Stimulated activated CD8-positive, alpha-beta memory T cell treated with anti-CD3 and anti-CD28 coated beads, Interleukin-12 subunit alpha, Interleukin-12 subunit beta, amount 100 ng/mL, for 24 hours (primary cell): Measurements from ENCODE around the gene FYCO1.

Source experiments
- DNase-seq: peaks from one replicate; pipeline ENCODE4 v3.0.0-alpha.2; 2020; ENCODE audit errors: extremely low read depth

FYCO1 gene

GRCh38 chr3:45885979-45886705 is 109.5 kb downstream of the FYCO1 start, which contains the start of gene CCR9:
CCR9 (plus strand) TSS chr3:45886543; CDS start chr3:45894934, 8,391 bp downstream.
- no peak for DNase-seq

DNA sequence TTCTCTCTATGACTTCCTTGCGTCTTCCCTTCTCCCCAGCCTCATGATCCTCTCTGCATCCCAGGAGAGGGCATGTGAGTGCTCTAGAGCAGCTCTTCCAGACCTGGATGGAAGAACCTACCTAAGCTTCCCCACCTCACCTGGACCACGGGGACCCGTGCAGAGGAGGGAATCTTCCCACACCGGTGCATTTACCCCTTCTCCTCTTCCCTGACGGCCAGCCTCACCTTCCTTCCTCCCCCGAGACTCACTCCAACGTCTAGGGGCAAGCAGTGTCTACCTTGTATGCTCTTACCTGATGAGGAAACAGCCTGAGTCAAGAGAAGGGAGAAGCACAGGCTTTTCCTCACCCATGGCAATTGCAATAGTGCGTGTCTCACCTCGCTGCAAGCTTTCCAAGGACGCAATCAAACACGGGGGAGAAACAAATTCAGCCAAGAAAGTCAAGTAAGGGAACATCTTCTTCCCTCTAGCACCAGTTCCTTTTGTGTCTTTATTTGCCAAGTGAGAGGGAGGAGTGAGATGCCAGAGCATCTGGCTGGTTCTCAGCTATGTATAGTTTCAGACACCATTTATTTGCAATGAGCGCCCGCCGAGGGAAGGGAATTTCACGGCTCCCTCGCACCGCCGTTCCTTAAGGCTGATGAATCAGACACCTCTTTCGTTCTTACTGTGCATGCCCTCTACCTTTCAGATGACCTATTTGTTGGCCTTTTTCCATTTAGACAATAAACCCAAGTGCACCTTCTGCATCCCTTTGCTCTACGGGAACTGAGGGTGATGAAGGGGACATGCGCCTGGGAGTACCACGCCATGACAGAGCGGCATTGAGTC is 111.0 kb downstream of the FYCO1 start:
- no peak for DNase-seq

DNA sequence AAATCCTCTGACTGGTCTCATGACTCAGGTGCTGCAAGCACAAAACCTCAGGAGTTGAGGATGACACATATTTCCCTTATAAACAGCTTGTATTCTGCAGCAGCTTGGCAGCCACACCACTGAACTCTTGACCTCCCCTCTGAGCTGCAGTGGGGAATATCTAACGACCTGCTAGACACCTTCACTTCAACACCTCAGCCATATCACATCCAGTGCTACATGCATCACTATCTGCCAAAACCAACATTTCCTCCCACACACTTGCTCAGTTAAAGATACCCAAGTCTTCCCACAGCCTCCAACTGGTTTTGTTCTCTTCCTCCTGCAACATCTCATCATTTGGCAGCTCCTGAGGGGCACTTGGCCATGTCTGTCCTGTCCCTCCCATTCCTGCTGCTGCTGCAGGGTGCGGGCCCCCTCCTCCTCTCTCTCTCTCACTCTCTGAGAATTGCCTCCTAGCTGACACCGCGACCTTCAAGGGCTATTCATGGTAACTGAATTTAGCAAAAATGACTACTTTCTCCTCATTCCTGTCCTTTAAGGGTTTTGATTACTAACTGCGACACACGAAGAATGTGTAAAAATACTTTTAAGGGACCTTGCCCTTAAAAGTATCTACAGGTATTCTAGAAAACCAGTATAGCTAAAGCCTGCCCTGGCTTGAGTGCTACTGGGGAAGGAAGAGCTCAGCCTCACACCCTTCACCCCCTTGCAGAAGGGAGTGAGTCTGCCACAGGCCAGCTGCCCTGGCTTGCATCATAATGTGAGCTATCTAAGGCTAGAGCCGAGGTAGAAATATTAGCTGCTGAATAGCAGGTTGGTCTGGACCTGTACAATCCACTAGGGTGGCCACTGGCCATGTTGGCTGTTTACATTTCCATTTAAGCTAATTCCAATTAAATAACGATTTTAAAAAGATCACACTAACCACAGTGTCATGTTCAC is 114.3 kb downstream of the FYCO1 start:
- peak; percentile 11 for DNase-seq

GRCh38 chr3:45880725-45881077 is 114.9 kb downstream of the FYCO1 start:
- no peak for DNase-seq

DNA sequence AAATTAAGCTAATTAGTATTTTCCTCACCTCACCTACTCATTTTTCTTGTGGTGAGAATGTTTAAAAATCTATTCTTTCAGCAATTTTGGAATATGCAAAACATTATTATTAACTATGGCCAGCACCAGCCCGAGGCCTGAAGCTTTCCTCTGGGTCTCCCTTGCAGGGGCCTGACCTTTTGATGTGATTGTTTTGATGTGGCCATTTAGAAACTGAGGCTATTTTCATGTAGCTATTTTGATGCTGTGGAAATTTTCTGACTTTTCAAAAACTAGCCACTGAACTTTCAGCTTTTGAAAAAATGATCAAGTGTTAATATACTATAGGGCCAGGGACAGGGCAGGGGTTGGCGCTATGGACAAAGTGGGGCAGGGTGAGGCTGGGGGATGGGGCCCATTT is 117.5 kb downstream of the FYCO1 start:
- no peak for DNase-seq

- DNase-seq = no peak
Measured at GRCh38 chr3:45874677-45875346, 120.8 kb downstream of the FYCO1 start.

DNA sequence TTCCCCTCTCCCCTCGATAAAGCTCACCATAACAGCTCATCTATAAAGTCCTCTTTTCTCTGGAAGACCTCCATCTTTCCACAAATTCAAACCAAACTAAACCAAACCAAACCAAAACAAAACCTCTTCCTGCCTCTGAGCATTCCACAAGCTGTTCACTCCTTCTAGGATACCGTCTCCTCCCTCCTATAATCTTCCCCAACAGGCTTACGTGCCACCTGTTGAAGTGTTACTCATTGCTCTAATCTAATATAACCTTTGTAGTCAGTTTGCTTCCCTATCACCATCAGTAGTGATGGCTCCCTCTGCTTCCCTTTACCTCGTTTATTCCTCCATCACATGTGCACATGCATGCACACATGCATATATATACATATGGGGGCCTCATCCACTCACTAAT is 122.0 kb downstream of the FYCO1 start:
- no peak for DNase-seq

GRCh38 chr3:45873036-45873435 is 122.6 kb downstream of the FYCO1 start:
- no peak for DNase-seq

- no peak for DNase-seq
Measured at GRCh38 chr3:45872569-45872968, 123.1 kb downstream of the FYCO1 start.

DNA sequence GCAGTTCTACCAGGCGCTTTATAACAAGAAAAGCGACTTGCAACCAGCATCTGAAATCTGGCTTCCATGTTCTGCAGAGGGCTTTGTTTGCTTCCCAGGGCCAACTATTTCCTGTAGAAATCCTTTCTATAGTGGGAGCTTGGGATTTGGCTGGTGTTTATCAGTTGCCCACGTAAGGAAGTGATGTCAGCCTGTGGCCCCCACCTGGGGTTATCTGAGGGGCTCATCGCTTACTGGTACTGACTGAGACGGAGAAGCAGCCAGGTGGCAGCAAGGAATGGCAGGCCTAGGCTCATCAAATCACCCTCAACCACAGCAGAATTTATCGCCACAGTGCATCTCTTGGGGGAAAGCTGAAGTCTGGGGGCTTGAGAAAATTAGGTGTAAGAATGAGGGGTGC is 123.8 kb downstream of the FYCO1 start:
- no peak for DNase-seq

DNA sequence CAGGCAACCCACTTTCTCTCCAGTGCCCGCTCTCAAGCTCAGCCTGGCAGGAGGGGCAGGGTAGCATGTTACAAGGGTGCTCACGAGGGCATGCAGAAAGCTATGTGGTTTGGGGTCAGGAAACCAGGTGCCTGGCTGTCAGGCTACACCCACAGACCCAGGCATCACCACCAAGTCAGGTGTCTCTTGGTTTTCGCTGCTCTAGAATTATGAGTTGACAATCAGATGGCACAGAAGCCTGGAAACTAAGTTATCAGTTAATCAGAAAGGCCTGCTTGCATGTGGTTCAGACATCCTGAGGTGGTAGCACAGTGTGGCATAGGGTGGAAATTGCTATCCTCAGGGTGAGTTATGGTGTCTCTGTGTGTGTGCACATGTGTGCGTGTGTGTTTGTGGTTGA is 125.5 kb downstream of the FYCO1 start:
- peak; percentile 23 for DNase-seq

DNA sequence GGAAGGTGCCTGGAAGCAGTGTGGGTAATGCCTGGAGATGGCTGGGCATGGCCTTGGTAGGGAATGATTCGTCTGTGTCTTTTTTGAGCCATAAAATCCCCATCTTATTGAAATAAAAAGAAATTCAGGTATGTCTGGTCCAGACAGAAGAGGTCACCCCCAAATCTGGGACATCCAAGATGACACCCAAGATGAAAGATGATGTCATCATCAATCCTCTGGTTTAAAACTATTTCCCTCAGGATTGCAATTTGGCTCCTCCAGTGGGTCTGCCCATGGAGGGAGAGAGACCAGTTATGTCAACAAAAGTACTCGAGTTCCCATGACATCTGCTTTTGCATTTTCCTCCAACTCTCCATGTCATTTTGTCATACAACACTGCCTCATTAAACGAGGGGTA is 126.0 kb downstream of the FYCO1 start:
- DNase-seq = no peak

DNA sequence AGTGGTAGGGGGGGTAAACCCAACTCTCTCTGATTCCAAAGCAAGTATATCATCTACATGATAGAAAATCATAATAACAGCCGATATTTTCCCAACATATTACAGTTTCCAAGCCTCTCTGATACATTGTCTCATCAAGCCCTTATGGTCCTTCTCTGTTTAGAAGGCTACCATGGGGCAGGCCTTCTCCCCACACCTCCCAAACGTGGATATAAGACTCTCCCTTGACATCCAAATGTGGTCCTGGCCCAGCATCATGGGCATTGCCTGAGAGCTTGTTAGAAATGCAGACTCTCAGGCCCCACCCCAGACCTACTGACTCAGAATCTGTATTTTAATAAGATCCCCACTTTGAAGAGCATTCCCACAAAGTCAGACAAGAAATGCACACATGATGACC is 127.0 kb downstream of the FYCO1 start:
- DNase-seq = no peak

- no peak for DNase-seq
Measured at GRCh38 chr3:45868213-45868612, 127.4 kb downstream of the FYCO1 start.
